GM23338 (cell line): ENCODE results near the gene HSD11B1. TPM values are rescaled to one million over a fixed set of nuclear protein-coding genes. Genes with fewer than 3 reads are reported as not detected.

Source experiments
- ATAC-seq: fragments of 200-7000 bp; cut with Tn5 transposase; 3 replicates; pipeline ENCODE4 v1.9.1; 2020
- DNase-seq: peaks from one replicate; pipeline ENCODE4 v3.0.0-alpha.2; 2015; ENCODE audit warnings: low spot score
- H2AFZ ChIP-seq: fragments of 200-600 bp; sonication (generic); 2 replicates; pipeline ENCODE4 v1.8.0; 2016; ENCODE audit warnings: antibody characterized with exemption, mild to moderate bottlenecking, moderate library complexity
- H3F3A ChIP-seq: fragments of 200-600 bp; sonication (generic); replicated peaks from 2 replicates; pipeline ENCODE4 v1.8.0; 2017; ENCODE audit warnings: antibody characterized with exemption, mixed run types, low read depth
- H3K27ac ChIP-seq: fragments of 200-600 bp; sonication (generic); 2 replicates; pipeline ENCODE4 v1.6.1; 2016; ENCODE audit warnings: low read depth
- H3K27me3 ChIP-seq: fragments of 200-600 bp; sonication (generic); 2 replicates; pipeline ENCODE4 v1.8.0; 2016; ENCODE audit warnings: mild to moderate bottlenecking, mixed run types, moderate library complexity; ENCODE audit not compliant: insufficient read depth
- H3K36me3 ChIP-seq: fragments of 200-600 bp; sonication (generic); 2 replicates; pipeline ENCODE4 v1.8.0; 2016; ENCODE audit warnings: mild to moderate bottlenecking; ENCODE audit not compliant: insufficient read depth
- H3K4me1 ChIP-seq: fragments of 200-600 bp; sonication (generic); 2 replicates; pipeline ENCODE4 v1.8.0; 2016; ENCODE audit warnings: mild to moderate bottlenecking, moderate library complexity; ENCODE audit not compliant: insufficient read depth
- H3K4me2 ChIP-seq: fragments of 200-600 bp; sonication (generic); 2 replicates; pipeline ENCODE4 v1.7.1; 2017; ENCODE audit warnings: mixed run types
- H3K4me3 ChIP-seq: fragments of 200-600 bp; sonication (generic); 2 replicates; pipeline ENCODE4 v1.6.1; 2016; ENCODE audit warnings: mixed run types
- H3K79me2 ChIP-seq: fragments of 200-600 bp; sonication (generic); replicated peaks from 2 replicates; pipeline ENCODE4 v1.8.0; 2017; ENCODE audit warnings: mild to moderate bottlenecking; ENCODE audit not compliant: insufficient read depth
- H3K9me2 ChIP-seq: fragments of 200-600 bp; sonication (generic); 2 replicates; pipeline ENCODE4 v1.8.0; 2017; ENCODE audit not compliant: insufficient read depth
- H4K20me1 ChIP-seq: fragments of 200-600 bp; sonication (generic); replicated peaks from 2 replicates; pipeline ENCODE4 v1.8.0; 2017; ENCODE audit warnings: mild to moderate bottlenecking; ENCODE audit not compliant: insufficient read depth
- H3K27ac Mint-ChIP-seq: 2 replicates; pipeline ENCODE4 v1.8.0; 2020; ENCODE audit warnings: inconsistent platforms, mild to moderate bottlenecking, moderate library complexity, mixed read lengths
- H3K27me3 Mint-ChIP-seq: 3 replicates; pipeline ENCODE4 v1.8.0; 2022; ENCODE audit warnings: low read depth, mild to moderate bottlenecking, moderate library complexity, mixed read lengths, inconsistent platforms; ENCODE audit not compliant: insufficient read depth, poor library complexity
- H3K36me3 Mint-ChIP-seq: 3 replicates; pipeline ENCODE4 v1.8.0; 2021; ENCODE audit warnings: low read depth, mild to moderate bottlenecking, inconsistent platforms, moderate library complexity, mixed read lengths
- H3K4me1 Mint-ChIP-seq: 3 replicates; pipeline ENCODE4 v1.8.0; 2020; ENCODE audit warnings: mild to moderate bottlenecking, inconsistent platforms, mixed read lengths
- H3K4me3 Mint-ChIP-seq: 3 replicates; pipeline ENCODE4 v1.8.0; 2021; ENCODE audit warnings: moderate library complexity, mild to moderate bottlenecking, inconsistent platforms, mixed read lengths
- H3K9me3 Mint-ChIP-seq: 3 replicates; pipeline ENCODE4 v1.8.0; 2020; ENCODE audit warnings: moderate library complexity, mild to moderate bottlenecking, inconsistent platforms, mixed read lengths
- CREB1 ChIP-seq: fragments of 250-450 bp; sonication (Bioruptor Pico); IDR thresholded peaks from 2 replicates; pipeline ENCODE4 v1.5.0; 2020; ENCODE audit warnings: low read depth, mild to moderate bottlenecking, moderate library complexity
- ETS1 ChIP-seq: IDR thresholded peaks from 2 replicates; pipeline ENCODE4 v1.6.1; 2016; ENCODE audit warnings: antibody characterized with exemption
- EZH2 ChIP-seq: fragments of 200-600 bp; sonication (generic); IDR thresholded peaks from one replicate; pipeline ENCODE4 v1.8.0; 2017; ENCODE audit warnings: antibody characterized with exemption, mild to moderate bottlenecking, low read depth; ENCODE audit not compliant: unreplicated experiment
- EZH2phosphoT487 ChIP-seq: fragments of 200-600 bp; sonication (generic); IDR thresholded peaks from one replicate; pipeline ENCODE4 v1.8.1; 2018; ENCODE audit warnings: antibody characterized with exemption; ENCODE audit not compliant: unreplicated experiment
- JUNB ChIP-seq: IDR thresholded peaks from one replicate; pipeline ENCODE4 v1.6.1; 2016; ENCODE audit warnings: antibody characterized with exemption; ENCODE audit not compliant: unreplicated experiment
- NANOG ChIP-seq: IDR thresholded peaks from 2 replicates; pipeline ENCODE4 v1.6.1; 2016; ENCODE audit warnings: antibody characterized with exemption, borderline replicate concordance
- POLR2AphosphoS5 ChIP-seq: IDR thresholded peaks from 2 replicates; pipeline ENCODE4 v1.6.1; 2016; ENCODE audit warnings: antibody characterized with exemption, low read depth
- REST ChIP-seq: IDR thresholded peaks from one replicate; pipeline ENCODE4 v1.6.1; 2018; ENCODE audit warnings: antibody characterized with exemption; ENCODE audit not compliant: unreplicated experiment
- STAT1 ChIP-seq: IDR thresholded peaks from one replicate; pipeline ENCODE4 v1.6.1; 2016; ENCODE audit warnings: antibody characterized with exemption; ENCODE audit not compliant: unreplicated experiment
- ZNF114 ChIP-seq: fragments of 250-450 bp; sonication (Bioruptor Pico); IDR thresholded peaks from 2 replicates; pipeline ENCODE4 v1.5.0; 2020; ENCODE audit warnings: mild to moderate bottlenecking, moderate library complexity
- ZNF331 ChIP-seq: fragments of 250-450 bp; sonication (Bioruptor Pico); IDR thresholded peaks from 2 replicates; pipeline ENCODE4 v1.5.0; 2020; ENCODE audit warnings: low read depth, mild to moderate bottlenecking, moderate library complexity
- ZNF462 ChIP-seq: fragments of 250-450 bp; sonication (Bioruptor Pico); IDR thresholded peaks from 2 replicates; pipeline ENCODE4 v1.5.0; 2020; ENCODE audit warnings: mild to moderate bottlenecking, moderate library complexity
- polyA plus RNA-seq: library from polyadenylated mRNA; unstranded; fragments of >200 nt; fragmentation: Nextera tagmentation; extraction: Ambion mirVana; gene quantifications from 2 replicates; pipeline ENCODE4 v1.2.1, GENCODE V29; 2016
- total RNA-seq: library from RNA; depleted of rRNA; stranded (reverse); fragments of >200 nt; shearing (Covaris generic); gene quantifications from 2 replicates; pipeline ENCODE4 v1.2.3, GENCODE V29; 2014

Gene HSD11B1
- total and polyA plus RNA-seq, 2 experiments from 2014 or later, result not detected

- TF ChIP-seq REST, result no peak
- TF ChIP-seq JUNB, result no peak
- TF ChIP-seq ETS1, result no peak
- no peak for TF ChIP-seq ZNF114 (CRISPR knock-in tag)
- TF ChIP-seq EZH2phosphoT487, result no peak
Observed at GRCh38 chr1:209755256-209755655, 50.6 kb downstream of the HSD11B1 start (continued).

- H3K9me3 Mint-ChIP-seq, result no peaks in the 10 kb centered on the region
- H3K27ac Mint-ChIP-seq, result no peak within 1 kb of the TSS
- no peak for ATAC-seq
- TF ChIP-seq JUNB (no peak), NANOG (no peak), ETS1 (no peak), CREB1 (CRISPR knock-in tag) (no peak), ZNF114 (CRISPR knock-in tag) (no peak), POLR2AphosphoS5 (no peak), EZH2 (no peak), ZNF462 (no peak), STAT1 (no peak), EZH2phosphoT487 (no peak), ZNF331 (CRISPR knock-in tag) (no peak)
Observed at GRCh38 chr1:209755926-209756614, 51.4 kb downstream of the HSD11B1 start, which contains the start of gene TRAF3IP3. Gene TRAF3IP3, plus strand, starts transcription at chr1:209756053. Its CDS starts 3,987 bp downstream, at chr1:209760040.

More at GRCh38 chr1:209755926-209756614, 51.4 kb downstream of the HSD11B1 start, which contains the start of gene TRAF3IP3:
- Mint-ChIP-seq H3K27me3 (peaks cover 4% of the 10 kb centered on the region), H3K36me3 (no peaks in the 10 kb centered on the region), H3K4me1 (no peaks in the 10 kb centered on the region), H3K4me3 (no peak within 1 kb of the TSS)
- Histone ChIP-seq H3K27ac (no peak within 1 kb of the TSS), H2AFZ (no peak within 1 kb of the TSS), H3K9me2 (0 out of 2 replicates have a peak, but pooled peaks cover 3% of the 10 kb centered on the region), H3K27me3 (no peaks in the 10 kb centered on the region), H3K79me2 (no peaks in the 10 kb centered on the region), H3K4me3 (no peak within 1 kb of the TSS), H3K36me3 (no peaks in the 10 kb centered on the region), H4K20me1 (no peaks in the 10 kb centered on the region), H3K4me2 (no peak within 1 kb of the TSS), H3K4me1 (no peaks in the 10 kb centered on the region), H3F3A (no peaks in the 10 kb centered on the region)
- DNase-seq, result no peak
